Peyer's patch (tissue), 4 donors: ENCODE measurements around the gene PCDHGC4.

Source experiments
- POLR2A ChIP-seq, 2 donors: fragments of 450-650 bp; IDR thresholded peaks; one replicate each; pipeline ENCODE4 v1.5.1; 2017; ENCODE audit warnings: antibody characterized with exemption in 2 of 2, mild to moderate bottlenecking in 2 of 2, moderate library complexity in 2 of 2
- TF ChIP-seq, protein P1 (sequence below), 6 experiments: fragments of 450-650 bp in 4 of 6; fragments of 200-600 bp in 2 of 6; sonication (generic) in 1 of 6; IDR thresholded peaks; one replicate each; pipeline ENCODE4 v1.5.1; 2017 to 2019; ENCODE audit warnings: antibody characterized with exemption in 6 of 6, mild to moderate bottlenecking in 3 of 6, moderate library complexity in 1 of 6

DNA sequence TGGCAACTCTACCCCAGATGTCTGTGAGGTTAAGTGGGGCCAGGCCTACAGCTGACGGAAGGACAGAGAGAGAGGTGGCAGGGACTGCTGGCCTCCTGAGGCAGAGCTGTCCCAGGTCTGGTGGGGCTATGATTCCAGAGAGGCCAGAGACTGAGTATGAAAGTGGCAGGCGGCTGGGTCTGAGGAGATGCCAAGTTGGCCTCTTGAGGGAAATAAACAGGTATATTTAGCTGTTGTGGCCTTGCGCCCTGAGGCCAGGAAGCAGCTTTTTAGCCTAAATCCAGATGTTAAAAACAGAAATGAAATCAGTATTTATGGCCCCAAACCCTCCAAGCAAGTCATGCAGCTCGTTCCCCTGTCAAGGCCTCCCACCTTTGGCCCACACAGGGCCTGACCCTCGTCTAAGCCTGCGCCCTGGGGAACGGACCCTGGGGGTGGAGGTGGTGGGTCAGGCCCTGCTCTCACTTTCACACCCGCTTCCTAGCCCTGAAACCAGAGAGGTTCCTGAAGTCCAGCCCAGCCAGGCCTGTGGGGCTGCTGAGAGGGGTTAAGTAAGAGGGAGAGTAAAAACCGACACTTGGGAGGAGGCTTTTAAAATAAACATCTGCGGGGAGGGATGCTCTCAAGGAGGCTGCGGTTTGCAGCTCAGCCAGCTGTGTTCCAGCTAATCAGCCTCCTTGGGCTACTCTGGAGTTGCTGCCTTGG is 22.7 kb downstream of the PCDHGC4 start:
- TF ChIP-seq, protein P1, sequence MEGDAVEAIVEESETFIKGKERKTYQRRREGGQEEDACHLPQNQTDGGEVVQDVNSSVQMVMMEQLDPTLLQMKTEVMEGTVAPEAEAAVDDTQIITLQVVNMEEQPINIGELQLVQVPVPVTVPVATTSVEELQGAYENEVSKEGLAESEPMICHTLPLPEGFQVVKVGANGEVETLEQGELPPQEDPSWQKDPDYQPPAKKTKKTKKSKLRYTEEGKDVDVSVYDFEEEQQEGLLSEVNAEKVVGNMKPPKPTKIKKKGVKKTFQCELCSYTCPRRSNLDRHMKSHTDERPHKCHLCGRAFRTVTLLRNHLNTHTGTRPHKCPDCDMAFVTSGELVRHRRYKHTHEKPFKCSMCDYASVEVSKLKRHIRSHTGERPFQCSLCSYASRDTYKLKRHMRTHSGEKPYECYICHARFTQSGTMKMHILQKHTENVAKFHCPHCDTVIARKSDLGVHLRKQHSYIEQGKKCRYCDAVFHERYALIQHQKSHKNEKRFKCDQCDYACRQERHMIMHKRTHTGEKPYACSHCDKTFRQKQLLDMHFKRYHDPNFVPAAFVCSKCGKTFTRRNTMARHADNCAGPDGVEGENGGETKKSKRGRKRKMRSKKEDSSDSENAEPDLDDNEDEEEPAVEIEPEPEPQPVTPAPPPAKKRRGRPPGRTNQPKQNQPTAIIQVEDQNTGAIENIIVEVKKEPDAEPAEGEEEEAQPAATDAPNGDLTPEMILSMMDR (IDR thresholded peaks at IDR 0.05), result no peak
- TF ChIP-seq POLR2A (IDR thresholded peaks at IDR 0.05), result no peak
